Measurements from ENCODE around the gene ZBTB16.

ZBTB16 gene, protein sequence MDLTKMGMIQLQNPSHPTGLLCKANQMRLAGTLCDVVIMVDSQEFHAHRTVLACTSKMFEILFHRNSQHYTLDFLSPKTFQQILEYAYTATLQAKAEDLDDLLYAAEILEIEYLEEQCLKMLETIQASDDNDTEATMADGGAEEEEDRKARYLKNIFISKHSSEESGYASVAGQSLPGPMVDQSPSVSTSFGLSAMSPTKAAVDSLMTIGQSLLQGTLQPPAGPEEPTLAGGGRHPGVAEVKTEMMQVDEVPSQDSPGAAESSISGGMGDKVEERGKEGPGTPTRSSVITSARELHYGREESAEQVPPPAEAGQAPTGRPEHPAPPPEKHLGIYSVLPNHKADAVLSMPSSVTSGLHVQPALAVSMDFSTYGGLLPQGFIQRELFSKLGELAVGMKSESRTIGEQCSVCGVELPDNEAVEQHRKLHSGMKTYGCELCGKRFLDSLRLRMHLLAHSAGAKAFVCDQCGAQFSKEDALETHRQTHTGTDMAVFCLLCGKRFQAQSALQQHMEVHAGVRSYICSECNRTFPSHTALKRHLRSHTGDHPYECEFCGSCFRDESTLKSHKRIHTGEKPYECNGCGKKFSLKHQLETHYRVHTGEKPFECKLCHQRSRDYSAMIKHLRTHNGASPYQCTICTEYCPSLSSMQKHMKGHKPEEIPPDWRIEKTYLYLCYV

GRCh38 chr11:114059278-114059983 is at the start of gene ZBTB16:
ZBTB16 (plus strand) TSS chr11:114059711; CDS start chr11:114063301, 3,590 bp downstream.
- in situ Hi-C loops (cut with MboI; ENCODE audit: low sequenced_read_pairs), result no loop called here

GRCh38 chr11:114010931-114011330 is 48.6 kb upstream of the ZBTB16 start:
- in situ Hi-C loops (cut with MboI; ENCODE audit: low sequenced_read_pairs), result no loop called here

- in situ Hi-C loops (cut with MboI; ENCODE audit: low sequenced_read_pairs), result no loop called here
Observed at GRCh38 chr11:114011443-114011842, 48.1 kb upstream of the ZBTB16 start.

GRCh38 chr11:114015117-114015516 is 44.4 kb upstream of the ZBTB16 start:
- in situ Hi-C loops (cut with MboI; ENCODE audit: low sequenced_read_pairs), result no loop called here

GRCh38 chr11:114016986-114017385 is 42.5 kb upstream of the ZBTB16 start:
- in situ Hi-C loops (cut with MboI; ENCODE audit: low sequenced_read_pairs), result no loop called here

DNA sequence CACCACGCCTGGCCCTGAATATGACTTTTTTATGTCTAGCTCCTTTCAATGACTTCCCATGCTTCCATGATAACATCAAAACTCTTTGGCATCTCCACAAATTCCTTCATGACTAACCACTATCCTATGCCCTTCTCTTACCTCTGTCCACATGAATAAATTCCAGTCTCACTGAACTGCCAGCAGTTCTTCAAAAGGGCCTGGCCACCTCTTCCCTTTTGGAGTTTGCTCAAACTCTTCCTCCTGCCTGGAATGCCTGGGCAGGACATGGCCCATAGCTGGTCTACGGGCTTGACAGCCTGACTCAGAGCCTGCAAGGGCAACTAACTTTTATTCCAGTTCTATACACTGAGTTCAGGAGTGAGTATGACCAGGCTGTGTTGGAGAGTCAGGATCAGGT is 41.8 kb upstream of the ZBTB16 start:
- in situ Hi-C loops (cut with MboI; ENCODE audit: low sequenced_read_pairs), result no loop called here

DNA sequence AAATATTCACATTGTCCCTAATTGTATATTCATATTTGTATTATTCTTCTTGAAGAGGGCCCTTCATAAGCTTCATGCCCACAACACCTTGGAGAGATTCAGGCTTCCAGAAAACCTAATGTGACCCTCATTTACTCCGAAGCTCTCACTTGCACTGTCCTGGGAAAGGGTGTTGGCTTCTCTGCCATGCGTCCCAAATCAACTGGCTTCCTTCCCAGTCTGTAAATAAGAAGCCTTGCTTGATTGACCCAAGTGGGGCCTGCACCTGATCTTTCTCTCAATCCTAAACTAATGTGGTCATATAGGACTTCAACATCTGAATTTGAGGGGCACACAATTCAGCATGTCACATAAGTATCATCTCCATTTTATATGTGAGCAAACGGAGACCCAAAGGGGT is 40.5 kb upstream of the ZBTB16 start:
- in situ Hi-C loops (cut with MboI; ENCODE audit: low sequenced_read_pairs), result no loop called here

DNA sequence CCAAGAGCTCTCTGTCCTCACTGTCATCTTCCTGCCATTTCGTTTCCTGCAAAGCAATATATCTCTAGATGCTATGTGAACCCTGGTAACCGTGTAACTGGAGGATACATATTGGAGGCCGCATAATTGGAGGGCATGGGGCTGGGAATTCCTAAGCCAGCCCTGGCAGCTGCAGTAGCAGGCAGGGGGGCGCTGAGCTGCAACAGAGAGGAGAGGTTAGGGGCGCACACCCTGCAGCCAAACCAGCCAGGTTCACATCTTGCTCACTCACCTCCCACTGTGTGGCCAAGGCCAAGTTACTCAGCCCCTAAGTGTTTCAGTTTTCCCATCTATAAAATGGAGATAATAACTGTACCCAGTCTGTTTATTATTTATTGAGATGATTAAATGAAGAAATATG is 39.9 kb upstream of the ZBTB16 start:
- in situ Hi-C loops (cut with MboI; ENCODE audit: low sequenced_read_pairs), result no loop called here

- in situ Hi-C loops (cut with MboI; ENCODE audit: low sequenced_read_pairs), result no loop called here
Observed at GRCh38 chr11:114025329-114025907, 34.1 kb upstream of the ZBTB16 start.

- in situ Hi-C loops (cut with MboI; ENCODE audit: low sequenced_read_pairs), result no loop called here
Observed at GRCh38 chr11:114026355-114026754, 33.2 kb upstream of the ZBTB16 start.

- in situ Hi-C loops (cut with MboI; ENCODE audit: low sequenced_read_pairs), result no loop called here
Observed at GRCh38 chr11:114027391-114027790, 32.1 kb upstream of the ZBTB16 start.

DNA sequence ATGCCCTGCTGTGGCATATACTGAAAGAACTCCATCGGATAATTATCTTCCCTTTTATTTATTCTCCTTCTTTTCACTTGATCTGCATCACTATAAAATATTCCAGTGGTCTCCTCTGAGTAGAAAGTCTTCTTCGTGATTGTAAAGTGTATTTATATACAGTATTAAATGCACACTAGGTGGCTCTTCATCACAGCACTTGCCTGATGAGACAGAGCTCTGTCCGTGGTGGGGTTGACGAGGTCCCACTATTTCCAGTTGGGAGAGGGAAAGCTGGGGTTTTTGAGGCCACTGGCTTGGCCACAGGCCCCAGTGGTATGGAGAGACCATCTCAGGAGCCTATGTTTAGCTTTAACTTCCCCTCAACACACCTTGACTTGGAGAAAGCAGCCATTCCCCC is 31.6 kb upstream of the ZBTB16 start:
- in situ Hi-C loops (cut with MboI; ENCODE audit: low sequenced_read_pairs), result no loop called here

GRCh38 chr11:114031246-114031966 is 28.1 kb upstream of the ZBTB16 start:
- in situ Hi-C loops (cut with MboI; ENCODE audit: low sequenced_read_pairs), result no loop called here

DNA sequence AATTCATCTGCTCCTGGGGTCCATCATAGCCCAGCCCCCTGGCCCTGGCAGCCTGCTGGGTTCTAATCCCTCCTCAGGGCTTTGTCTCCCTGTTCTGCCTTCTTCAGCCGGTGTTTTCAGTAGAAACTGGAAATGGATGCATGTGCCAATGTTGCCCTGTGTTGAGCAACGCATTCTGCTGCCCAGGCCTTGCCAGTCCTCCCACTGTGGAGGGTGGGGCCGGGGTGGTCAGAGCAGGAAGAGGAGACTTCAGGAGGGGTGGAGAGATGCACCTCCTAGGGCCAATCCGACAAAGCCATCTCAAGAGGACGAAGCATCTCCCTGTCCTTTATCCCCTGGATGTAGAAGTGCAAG is 27.6 kb upstream of the ZBTB16 start:
- in situ Hi-C loops (cut with MboI; ENCODE audit: low sequenced_read_pairs), result no loop called here

DNA sequence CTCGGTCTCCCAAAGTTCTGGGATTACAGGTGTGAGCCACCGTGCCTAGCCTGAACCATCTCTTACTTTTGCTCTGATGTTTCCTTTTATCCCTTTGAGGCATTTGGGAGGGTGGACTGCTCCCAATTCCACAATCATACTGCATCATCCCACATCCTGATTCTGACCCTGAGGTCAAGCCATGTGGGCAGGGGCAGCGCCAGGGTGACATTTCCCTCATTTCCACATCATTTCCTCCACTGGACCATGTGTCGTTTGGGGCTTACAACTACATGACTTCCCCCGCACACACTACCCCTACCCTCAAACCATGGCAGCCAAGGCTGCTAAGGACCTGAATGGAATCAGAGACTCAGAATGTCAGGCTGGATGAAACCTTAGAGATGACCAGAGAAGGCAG is 26.4 kb upstream of the ZBTB16 start:
- in situ Hi-C loops (cut with MboI; ENCODE audit: low sequenced_read_pairs), result no loop called here

- in situ Hi-C loops (cut with MboI; ENCODE audit: low sequenced_read_pairs), result no loop called here
Observed at GRCh38 chr11:114033572-114033971, 25.9 kb upstream of the ZBTB16 start.

DNA sequence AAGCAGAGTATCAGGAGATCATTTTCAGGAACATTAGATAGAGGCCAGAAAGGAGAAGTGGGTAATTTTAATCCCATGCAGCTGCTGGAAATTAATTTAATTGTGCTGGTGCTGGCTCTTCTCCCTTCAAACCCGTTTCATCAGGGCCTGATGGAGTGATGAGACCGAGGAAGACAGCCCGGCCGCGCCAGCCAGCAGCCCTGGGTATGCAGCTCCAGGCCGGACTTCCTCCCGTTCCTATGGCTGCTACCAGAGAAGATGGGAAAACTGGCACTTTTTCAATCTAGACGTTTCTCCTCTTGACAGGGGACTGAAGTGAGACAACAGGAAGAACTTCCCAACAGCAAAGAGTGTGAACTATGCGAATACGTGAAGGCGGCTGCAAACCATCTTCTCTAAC is 24.6 kb upstream of the ZBTB16 start:
- in situ Hi-C loops (cut with MboI; ENCODE audit: low sequenced_read_pairs), result no loop called here

DNA sequence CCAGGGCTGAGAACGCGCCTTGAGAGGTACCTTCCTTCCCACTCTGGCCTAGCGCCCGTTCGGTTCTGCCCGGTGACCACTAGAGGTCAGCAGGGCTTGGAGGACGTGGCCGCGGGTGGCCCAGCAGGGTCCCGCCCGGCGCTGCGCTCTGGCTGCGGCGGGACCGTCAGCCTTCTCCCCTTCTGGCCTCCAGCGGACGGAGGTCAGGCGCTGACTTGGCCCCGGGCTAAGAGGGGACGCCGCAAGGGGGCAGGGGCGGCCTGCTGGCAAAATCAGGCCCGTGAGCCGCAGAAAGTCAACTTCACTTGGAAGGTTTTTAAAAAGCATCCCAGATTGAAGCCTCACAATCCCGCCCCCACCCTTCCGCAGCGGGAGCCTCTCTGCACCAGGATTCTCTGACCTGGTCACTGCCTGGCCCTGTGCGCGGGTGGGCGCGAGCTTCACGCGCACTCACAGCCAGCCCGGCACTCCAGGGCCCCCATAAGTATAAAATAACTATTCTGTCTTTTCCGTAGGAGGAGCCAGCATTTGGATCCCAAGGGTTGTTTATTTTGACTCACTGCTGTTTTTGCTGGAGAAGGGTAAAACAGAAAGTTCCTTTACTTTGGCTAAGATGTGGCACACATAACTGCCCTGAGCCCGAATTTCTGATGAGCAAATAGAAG is 23.2 kb upstream of the ZBTB16 start:
- in situ Hi-C loops (cut with MboI; ENCODE audit: low sequenced_read_pairs), result no loop called here

GRCh38 chr11:114036958-114037357 is 22.6 kb upstream of the ZBTB16 start:
- in situ Hi-C loops (cut with MboI; ENCODE audit: low sequenced_read_pairs), result no loop called here

DNA sequence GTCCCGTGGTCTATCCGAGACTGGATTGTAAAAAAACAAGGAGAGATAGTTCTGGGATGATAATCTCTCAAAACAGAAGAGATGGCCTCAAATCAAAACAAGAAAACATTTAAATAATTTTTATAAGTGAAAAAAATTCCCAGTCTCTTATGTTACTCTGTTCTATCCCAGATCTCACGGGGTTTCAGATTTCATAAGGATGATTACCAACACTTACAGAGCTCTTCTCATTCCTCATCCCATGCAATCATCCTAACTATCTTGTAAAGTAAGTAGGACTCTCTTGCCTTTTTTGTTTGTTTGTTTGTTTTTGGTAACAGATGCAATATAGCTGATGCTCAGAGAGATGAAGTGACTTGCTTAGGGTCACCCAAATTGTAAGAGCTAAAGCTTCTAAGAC is 20.0 kb upstream of the ZBTB16 start:
- in situ Hi-C loops (cut with MboI; ENCODE audit: low sequenced_read_pairs), result no loop called here
